Gastrocnemius medialis (tissue), 4 donors: ENCODE results near the gene DIP2C.

Experiments
- POLR2A ChIP-seq, 2 donors: fragments of 450-650 bp; IDR thresholded peaks; one replicate each; pipeline ENCODE4 v1.6.1; 2017; ENCODE audit warnings: antibody characterized with exemption in 2 of 2, mild to moderate bottlenecking in 2 of 2, moderate library complexity in 2 of 2
- TF ChIP-seq, protein P1 (sequence below), 5 experiments: fragments of 450-650 bp in 3 of 5; fragments of 200-600 bp in 2 of 5; sonication (generic) in 2 of 5; IDR thresholded peaks in 4 of 5; conservative IDR thresholded peaks in 1 of 5; 1 replicate in 4 of 5; 2 replicates in 1 of 5; pipeline ENCODE4 v1.5.1; 2016 to 2019; ENCODE audit warnings: antibody characterized with exemption in 5 of 5, mild to moderate bottlenecking in 3 of 5, moderate library complexity in 3 of 5

DNA sequence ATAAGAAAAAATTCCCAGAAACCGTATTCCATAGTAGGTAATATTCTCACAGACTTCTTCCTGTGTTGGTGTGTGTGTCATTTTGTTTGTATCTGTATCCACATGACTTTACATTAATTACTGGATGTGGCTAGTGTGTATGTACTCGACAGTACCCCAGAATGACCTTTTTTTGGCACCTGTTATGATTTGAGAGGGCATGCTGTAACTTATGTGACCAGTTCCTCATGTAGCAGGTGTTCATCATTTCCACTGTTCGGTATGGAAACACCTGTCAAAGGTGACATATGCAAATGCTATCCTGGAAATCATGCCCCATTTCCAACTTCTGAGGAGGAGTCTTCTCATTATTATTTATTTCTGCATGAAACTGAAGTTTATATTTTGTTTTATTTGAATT lies 464.9 kb downstream of the DIP2C start:
- TF ChIP-seq, protein P1, sequence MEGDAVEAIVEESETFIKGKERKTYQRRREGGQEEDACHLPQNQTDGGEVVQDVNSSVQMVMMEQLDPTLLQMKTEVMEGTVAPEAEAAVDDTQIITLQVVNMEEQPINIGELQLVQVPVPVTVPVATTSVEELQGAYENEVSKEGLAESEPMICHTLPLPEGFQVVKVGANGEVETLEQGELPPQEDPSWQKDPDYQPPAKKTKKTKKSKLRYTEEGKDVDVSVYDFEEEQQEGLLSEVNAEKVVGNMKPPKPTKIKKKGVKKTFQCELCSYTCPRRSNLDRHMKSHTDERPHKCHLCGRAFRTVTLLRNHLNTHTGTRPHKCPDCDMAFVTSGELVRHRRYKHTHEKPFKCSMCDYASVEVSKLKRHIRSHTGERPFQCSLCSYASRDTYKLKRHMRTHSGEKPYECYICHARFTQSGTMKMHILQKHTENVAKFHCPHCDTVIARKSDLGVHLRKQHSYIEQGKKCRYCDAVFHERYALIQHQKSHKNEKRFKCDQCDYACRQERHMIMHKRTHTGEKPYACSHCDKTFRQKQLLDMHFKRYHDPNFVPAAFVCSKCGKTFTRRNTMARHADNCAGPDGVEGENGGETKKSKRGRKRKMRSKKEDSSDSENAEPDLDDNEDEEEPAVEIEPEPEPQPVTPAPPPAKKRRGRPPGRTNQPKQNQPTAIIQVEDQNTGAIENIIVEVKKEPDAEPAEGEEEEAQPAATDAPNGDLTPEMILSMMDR (IDR thresholded peaks at IDR 0.05 in 4 of 5, conservative IDR thresholded peaks at IDR 0.05 in 1 of 5) = no peak
- TF ChIP-seq POLR2A (IDR thresholded peaks at IDR 0.05) = no peak
